Skeletal muscle cell (primary cell): ENCODE measurements around the gene GPHN.

ENCODE experiments used
- DNase-seq: peaks from one replicate; pipeline ENCODE4 v3.0.0-alpha.2; 2010; ENCODE audit warnings: low read depth
- H3K4me3 ChIP-seq: 2 replicates; pipeline ENCODE4 v1.5.1; 2011; ENCODE audit warnings: low read depth, mild to moderate bottlenecking, control low read depth, low read length, moderate library complexity

The GPHN gene

GRCh38 chr14:67172520-67172919 is 664.6 kb downstream of the GPHN start:
- DNase-seq = no peak
- H3K4me3 ChIP-seq = no peak overlapping the region

GRCh38 chr14:67173719-67174118 is 665.8 kb downstream of the GPHN start:
- DNase-seq = no peak
- no peak overlapping the region for H3K4me3 ChIP-seq

- H3K4me3 ChIP-seq = no peak overlapping the region
- no peak for DNase-seq
Observed at GRCh38 chr14:67186172-67186768, 678.3 kb downstream of the GPHN start.

- DNase-seq = peak; percentile 35
- H3K4me3 ChIP-seq = no peak overlapping the region
Observed at GRCh38 chr14:67186789-67187584, 679.0 kb downstream of the GPHN start.

- no peak overlapping the region for H3K4me3 ChIP-seq
- DNase-seq = peak; percentile 48
Observed at GRCh38 chr14:67187826-67188225, 679.9 kb downstream of the GPHN start.

- no peak for DNase-seq
- no peak overlapping the region for H3K4me3 ChIP-seq
Observed at GRCh38 chr14:67188326-67188725, 680.4 kb downstream of the GPHN start.

GRCh38 chr14:67191768-67192290 is 683.9 kb downstream of the GPHN start:
- no peak overlapping the region for H3K4me3 ChIP-seq
- no peak for DNase-seq

- no peak overlapping the region for H3K4me3 ChIP-seq
- no peak for DNase-seq
Observed at GRCh38 chr14:67192366-67192765, 684.4 kb downstream of the GPHN start.

- DNase-seq = no peak
- H3K4me3 ChIP-seq = no peak overlapping the region
Observed at GRCh38 chr14:67195279-67195678, 687.3 kb downstream of the GPHN start.

- H3K4me3 ChIP-seq = no peak overlapping the region
- no peak for DNase-seq
Observed at GRCh38 chr14:67199016-67199415, 691.1 kb downstream of the GPHN start.

- H3K4me3 ChIP-seq = no peak overlapping the region
- DNase-seq = no peak
Observed at GRCh38 chr14:67207810-67208209, 699.9 kb downstream of the GPHN start.

GRCh38 chr14:67218126-67218525 is 710.2 kb downstream of the GPHN start:
- no peak for DNase-seq
- no peak overlapping the region for H3K4me3 ChIP-seq

- peak; percentile 8 for DNase-seq
- H3K4me3 ChIP-seq = no peak overlapping the region
Observed at GRCh38 chr14:67221248-67221981, 713.5 kb downstream of the GPHN start.

GRCh38 chr14:67221982-67222328 is 714.0 kb downstream of the GPHN start:
- no peak overlapping the region for H3K4me3 ChIP-seq
- DNase-seq = no peak

- no peak for DNase-seq
- no peak overlapping the region for H3K4me3 ChIP-seq
Observed at GRCh38 chr14:67225523-67225922, 717.6 kb downstream of the GPHN start.

GRCh38 chr14:67228325-67228984 is 720.5 kb downstream of the GPHN start:
- H3K4me3 ChIP-seq = no peak overlapping the region
- DNase-seq = no peak
